ENCODE results near the gene PRF1. TPM values are rescaled to one million over a fixed set of nuclear protein-coding genes. Genes with fewer than 3 reads are reported as not detected.

Gene PRF1
- total and polyA plus RNA-seq, 2 donors (not counting 1 experiment from before 2014, with no cell fraction given): 1.0 to 1.9 TPM

GRCh38 chr10:70592746-70593512, 9.6 kb downstream of the PRF1 start:
- H3K27ac ChIP-seq (ENCODE audit: low read length in 2 of 2): no peak overlapping the region
- TF ChIP-seq CTCF (IDR thresholded peaks at IDR 0.05) (no peak), EZH2 (IDR thresholded peaks at IDR 0.05; ENCODE audit: borderline replicate concordance, insufficient read depth, low read depth, low read length, poor library complexity, severe bottlenecking) (no peak)
- H3K27ac Mint-ChIP-seq: no peak overlapping the region
- no peaks in the 10 kb centered on the region for H3K4me1 ChIP-seq (ENCODE audit: control insufficient read depth in 2 of 2, insufficient read depth in 2 of 2, low read length in 2 of 2)
- intact Hi-C loops (cut with micrococcal nuclease): no loop called here
- no peaks in the 10 kb centered on the region for H3K9me3 ChIP-seq (ENCODE audit: control extremely low read depth in 1 of 3, control insufficient read depth in 2 of 3, insufficient read depth in 1 of 3, low read length in 2 of 3)
- WGBS (ENCODE audit: insufficient coverage): 23% methylated on average over 13 of the region's 16 CpGs
- H3K79me2 ChIP-seq (ENCODE audit: control insufficient read depth, insufficient read depth, low read length): no peaks in the 10 kb centered on the region
- no peaks in the 10 kb centered on the region for H3K36me3 ChIP-seq (replicated peaks in 1 of 2; ENCODE audit: control extremely low read depth in 1 of 2, control insufficient read depth in 1 of 2, extremely low read depth in 1 of 2, insufficient read depth in 2 of 2, low read length in 1 of 2)
- no peaks in the 10 kb centered on the region for H3K9me3 Mint-ChIP-seq (ENCODE audit: insufficient read depth)
- CTCF ChIA-PET: interaction anchor here (0.6 kb wide), 1 partner anchor 201 kb away, joined by 3 read pairs; no protein-coding TSS in a partner anchor
- H2AFZ ChIP-seq (ENCODE audit: insufficient read depth, low read depth, low read length, poor library complexity, severe bottlenecking): no peak overlapping the region
- H3K4me2 ChIP-seq (replicated peaks; ENCODE audit: low read depth, low read length, poor library complexity, severe bottlenecking): no peak overlapping the region
- H3K27me3 ChIP-seq (replicated peaks in 1 of 4; ENCODE audit: control extremely low read depth in 1 of 4, control insufficient read depth in 3 of 4, insufficient read depth in 4 of 4, low read length in 3 of 4): peaks cover 0 to 3% (median 0%) of the 10 kb centered on the region in 4 experiments
- ATAC-seq (ENCODE audit: low read depth): no peak
- no peaks in the 10 kb centered on the region for H3K4me1 Mint-ChIP-seq
- H3K27me3 Mint-ChIP-seq: peaks cover 40% of the 10 kb centered on the region
- no peak for DNase-seq
- H3K4me3 Mint-ChIP-seq: no peak overlapping the region
- no peak overlapping the region for H3K4me3 ChIP-seq (ENCODE audit: control extremely low read depth in 1 of 5, extremely low read depth in 1 of 5, insufficient read depth in 1 of 5, low read depth in 2 of 5, low read length in 4 of 5)
- H4K20me1 ChIP-seq (ENCODE audit: control insufficient read depth, insufficient read depth, low read length, poor library complexity, severe bottlenecking): no peaks in the 10 kb centered on the region
- POLR2A ChIA-PET: no interaction called here
- no peak overlapping the region for H3K9ac ChIP-seq (ENCODE audit: low read length)

GRCh38 chr10:70592186-70592735, 10.3 kb downstream of the PRF1 start:
- Histone ChIP-seq H3K27me3 (replicated peaks in 1 of 4; ENCODE audit: control extremely low read depth in 1 of 4, control insufficient read depth in 3 of 4, insufficient read depth in 4 of 4, low read length in 3 of 4) (peaks cover 0 to 3% (median 0%) of the 10 kb centered on the region in 4 experiments), H3K4me3 (ENCODE audit: control extremely low read depth in 1 of 5, extremely low read depth in 1 of 5, insufficient read depth in 1 of 5, low read depth in 2 of 5, low read length in 4 of 5) (no peak overlapping the region), H3K9me3 (ENCODE audit: control extremely low read depth in 1 of 3, control insufficient read depth in 2 of 3, insufficient read depth in 1 of 3, low read length in 2 of 3) (no peaks in the 10 kb centered on the region), H3K36me3 (replicated peaks in 1 of 2; ENCODE audit: control extremely low read depth in 1 of 2, control insufficient read depth in 1 of 2, extremely low read depth in 1 of 2, insufficient read depth in 2 of 2, low read length in 1 of 2) (no peaks in the 10 kb centered on the region), H2AFZ (ENCODE audit: insufficient read depth, low read depth, low read length, poor library complexity, severe bottlenecking) (no peak overlapping the region), H3K4me1 (ENCODE audit: control insufficient read depth in 2 of 2, insufficient read depth in 2 of 2, low read length in 2 of 2) (no peaks in the 10 kb centered on the region), H3K9ac (ENCODE audit: low read length) (no peak overlapping the region), H3K79me2 (ENCODE audit: control insufficient read depth, insufficient read depth, low read length) (no peaks in the 10 kb centered on the region), H3K27ac (ENCODE audit: low read length in 2 of 2) (no peak overlapping the region), H3K4me2 (replicated peaks; ENCODE audit: low read depth, low read length, poor library complexity, severe bottlenecking) (no peak overlapping the region), H4K20me1 (ENCODE audit: control insufficient read depth, insufficient read depth, low read length, poor library complexity, severe bottlenecking) (no peaks in the 10 kb centered on the region)
- H3K4me3 Mint-ChIP-seq: no peak overlapping the region
- DNase-seq (no peak), ATAC-seq (ENCODE audit: low read depth) (no peak)
- WGBS (ENCODE audit: insufficient coverage): 93% methylated on average over 2 of the region's 2 CpGs
- no peaks in the 10 kb centered on the region for H3K9me3 Mint-ChIP-seq (ENCODE audit: insufficient read depth)
- CTCF ChIA-PET: interaction anchor here (0.6 kb wide), 1 partner anchor 202 kb away, joined by 3 read pairs; no protein-coding TSS in a partner anchor
- H3K27me3 Mint-ChIP-seq: peaks cover 43% of the 10 kb centered on the region
- no peaks in the 10 kb centered on the region for H3K4me1 Mint-ChIP-seq
- TF ChIP-seq CTCF (IDR thresholded peaks at IDR 0.05) (no peak), EZH2 (IDR thresholded peaks at IDR 0.05; ENCODE audit: borderline replicate concordance, insufficient read depth, low read depth, low read length, poor library complexity, severe bottlenecking) (no peak)
- POLR2A ChIA-PET: no interaction called here
- H3K27ac Mint-ChIP-seq: no peak overlapping the region
- intact Hi-C loops (cut with micrococcal nuclease): no loop called here
